HL-60 (cell line): ENCODE measurements around the gene AMZ1.
"Not testable (repeated sequence)": the region's sequence is repeated elsewhere in the genome, so short reads cannot be mapped to it uniquely, and the experiment has no call there.

Experiments
- DNase-seq, 2 experiments: peaks; one replicate each; pipeline ENCODE4 v3.0.0-alpha.2; 2010 to 2020; ENCODE audit warnings: low read depth in 1 of 2, low spot score in 1 of 2
- H3K27ac ChIP-seq: fragments of 250-450 bp; sonication (Bioruptor Pico); replicated peaks from 2 replicates; pipeline ENCODE4 v1.5.1; 2020; ENCODE audit warnings: mild to moderate bottlenecking, moderate library complexity
- H3K27me3 ChIP-seq: fragments of 250-450 bp; sonication (Bioruptor Pico); 2 replicates; pipeline ENCODE4 v1.5.1; 2021; ENCODE audit warnings: mild to moderate bottlenecking, moderate library complexity; ENCODE audit not compliant: insufficient read depth, poor library complexity, severe bottlenecking
- H3K4me3 ChIP-seq: replicated peaks from 2 replicates; pipeline ENCODE4 v1.5.1; 2011; ENCODE audit warnings: mild to moderate bottlenecking, control low read depth, low read length; ENCODE audit not compliant: insufficient read depth
- CTCF ChIP-seq: IDR thresholded peaks from one replicate; pipeline ENCODE4 v1.5.1; 2011; ENCODE audit warnings: low read length, control low read depth, inconsistent platforms; ENCODE audit not compliant: insufficient read depth
- GABPA ChIP-seq: IDR thresholded peaks from 2 replicates; pipeline ENCODE4 v1.6.1; 2012; ENCODE audit warnings: low read depth
- POLR2AphosphoS5 ChIP-seq: IDR thresholded peaks from 2 replicates; pipeline ENCODE4 v1.6.1; 2012; ENCODE audit warnings: low read depth
- SPI1 ChIP-seq: IDR thresholded peaks from 2 replicates; pipeline ENCODE4 v1.6.1; 2012; ENCODE audit warnings: low read depth, mild to moderate bottlenecking, borderline replicate concordance
- TF ChIP-seq, protein P1 (sequence below): IDR thresholded peaks from 2 replicates; pipeline ENCODE4 v1.6.1; 2012; ENCODE audit warnings: low read depth; ENCODE audit not compliant: insufficient replicate concordance

Gene AMZ1

DNA sequence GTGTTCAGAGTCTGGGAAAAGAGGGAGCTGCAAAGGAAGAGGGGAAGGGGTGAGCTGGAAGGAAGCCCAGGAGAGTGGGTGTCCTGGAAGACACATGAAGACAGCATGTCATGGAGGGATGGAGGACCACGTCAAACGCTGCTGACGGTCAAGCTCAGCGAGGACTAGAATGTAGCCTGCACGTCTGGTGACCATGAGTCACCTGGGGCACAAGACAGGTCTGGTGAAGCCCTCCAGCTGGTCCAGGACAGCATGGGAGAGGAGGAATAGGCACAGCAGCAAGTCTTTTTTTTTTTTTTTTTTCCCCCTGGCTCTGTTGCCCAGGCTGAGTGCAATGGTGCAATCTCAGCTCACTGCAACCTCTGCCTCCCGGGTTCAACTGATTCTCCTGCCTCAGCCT, 19.6 kb upstream of the AMZ1 start:
- H3K27ac ChIP-seq = no peak overlapping the region

GRCh38 chr7:2670171-2670570, 17.8 kb upstream of the AMZ1 start:
- no peak for DNase-seq
- Histone ChIP-seq H3K27me3 (no peaks in the 10 kb centered on the region), H3K4me3 (no peak overlapping the region), H3K27ac (no peak overlapping the region)
- TF ChIP-seq SPI1 = no peak
- no peak for TF ChIP-seq CTCF
- no peak for TF ChIP-seq POLR2AphosphoS5
- TF ChIP-seq, protein P1, sequence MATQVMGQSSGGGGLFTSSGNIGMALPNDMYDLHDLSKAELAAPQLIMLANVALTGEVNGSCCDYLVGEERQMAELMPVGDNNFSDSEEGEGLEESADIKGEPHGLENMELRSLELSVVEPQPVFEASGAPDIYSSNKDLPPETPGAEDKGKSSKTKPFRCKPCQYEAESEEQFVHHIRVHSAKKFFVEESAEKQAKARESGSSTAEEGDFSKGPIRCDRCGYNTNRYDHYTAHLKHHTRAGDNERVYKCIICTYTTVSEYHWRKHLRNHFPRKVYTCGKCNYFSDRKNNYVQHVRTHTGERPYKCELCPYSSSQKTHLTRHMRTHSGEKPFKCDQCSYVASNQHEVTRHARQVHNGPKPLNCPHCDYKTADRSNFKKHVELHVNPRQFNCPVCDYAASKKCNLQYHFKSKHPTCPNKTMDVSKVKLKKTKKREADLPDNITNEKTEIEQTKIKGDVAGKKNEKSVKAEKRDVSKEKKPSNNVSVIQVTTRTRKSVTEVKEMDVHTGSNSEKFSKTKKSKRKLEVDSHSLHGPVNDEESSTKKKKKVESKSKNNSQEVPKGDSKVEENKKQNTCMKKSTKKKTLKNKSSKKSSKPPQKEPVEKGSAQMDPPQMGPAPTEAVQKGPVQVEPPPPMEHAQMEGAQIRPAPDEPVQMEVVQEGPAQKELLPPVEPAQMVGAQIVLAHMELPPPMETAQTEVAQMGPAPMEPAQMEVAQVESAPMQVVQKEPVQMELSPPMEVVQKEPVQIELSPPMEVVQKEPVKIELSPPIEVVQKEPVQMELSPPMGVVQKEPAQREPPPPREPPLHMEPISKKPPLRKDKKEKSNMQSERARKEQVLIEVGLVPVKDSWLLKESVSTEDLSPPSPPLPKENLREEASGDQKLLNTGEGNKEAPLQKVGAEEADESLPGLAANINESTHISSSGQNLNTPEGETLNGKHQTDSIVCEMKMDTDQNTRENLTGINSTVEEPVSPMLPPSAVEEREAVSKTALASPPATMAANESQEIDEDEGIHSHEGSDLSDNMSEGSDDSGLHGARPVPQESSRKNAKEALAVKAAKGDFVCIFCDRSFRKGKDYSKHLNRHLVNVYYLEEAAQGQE = no peak
- TF ChIP-seq GABPA = no peak

More for the DNA sequence above, 19.6 kb upstream of the AMZ1 start:
- TF ChIP-seq SPI1 = no peak
- TF ChIP-seq, protein P1 = no peak
- no peak for TF ChIP-seq POLR2AphosphoS5
- TF ChIP-seq CTCF = no peak
- no peak for TF ChIP-seq GABPA
- no peak for DNase-seq
- Histone ChIP-seq H3K27me3 (no peaks in the 10 kb centered on the region), H3K4me3 (no peak overlapping the region)

- no peak for TF ChIP-seq SPI1
- peak; percentile 78 for TF ChIP-seq CTCF
- DNase-seq = peak; percentile 36 to 65
- Histone ChIP-seq H3K4me3 (no peak overlapping the region), H3K27me3 (no peaks in the 10 kb centered on the region), H3K27ac (no peak overlapping the region)
Measured at GRCh38 chr7:2670720-2671391, 17.1 kb upstream of the AMZ1 start.

DNA sequence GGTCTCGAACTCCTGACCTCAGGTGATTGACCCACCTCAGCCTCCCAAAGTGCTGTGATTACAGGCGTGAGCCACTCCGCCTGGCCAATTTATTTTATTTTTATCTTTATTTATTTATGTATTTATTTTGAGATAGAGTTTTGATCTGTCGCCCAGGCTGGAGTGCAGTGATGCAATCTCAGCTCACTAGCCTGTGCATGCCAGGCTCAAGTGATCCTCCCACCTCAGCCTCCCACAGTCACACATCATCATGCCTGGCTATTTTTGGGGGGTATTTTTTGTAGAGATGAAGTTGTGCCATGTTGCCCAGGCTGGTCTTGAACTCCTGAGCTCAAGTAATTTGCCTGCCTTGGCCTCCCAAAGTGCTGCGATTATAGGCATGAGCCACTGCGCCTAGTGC, 14.8 kb upstream of the AMZ1 start:
- H3K27ac ChIP-seq, DNase-seq, H3K4me3 ChIP-seq, H3K27me3 ChIP-seq: not testable (repeated sequence)
